GM21515 (cell line): ENCODE data around the gene TMEM108.

Experiments used
- ATAC-seq: cut with Tn5 transposase; IDR thresholded peaks from one replicate; pipeline ENCODE4 v1.9.1; 2021; ENCODE audit not compliant: unreplicated experiment

Gene TMEM108

GRCh38 chr3:133113927-133114597 is 75.9 kb downstream of the TMEM108 start:
- ATAC-seq = no peak

GRCh38 chr3:133115176-133115575 is 77.0 kb downstream of the TMEM108 start:
- ATAC-seq = no peak

DNA sequence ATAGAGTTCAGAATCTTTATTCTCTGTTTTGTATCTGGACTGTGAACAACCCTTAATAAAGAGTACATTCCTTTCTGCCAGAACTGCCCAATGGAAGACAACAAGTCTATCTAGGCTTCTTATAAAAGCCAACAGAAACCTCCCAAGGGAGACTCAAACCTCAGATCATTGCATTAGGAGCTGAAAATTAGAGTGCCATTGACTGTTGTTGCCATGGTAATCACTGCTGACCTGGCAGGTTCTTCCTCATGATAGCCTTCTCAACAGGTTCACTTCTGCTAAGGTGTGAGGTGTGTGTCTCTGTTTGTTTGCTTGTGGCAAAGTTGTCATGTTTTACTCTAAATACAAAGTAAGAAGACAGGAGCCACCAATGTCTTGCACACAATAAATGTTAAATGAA is 79.2 kb downstream of the TMEM108 start:
- no peak for ATAC-seq

DNA sequence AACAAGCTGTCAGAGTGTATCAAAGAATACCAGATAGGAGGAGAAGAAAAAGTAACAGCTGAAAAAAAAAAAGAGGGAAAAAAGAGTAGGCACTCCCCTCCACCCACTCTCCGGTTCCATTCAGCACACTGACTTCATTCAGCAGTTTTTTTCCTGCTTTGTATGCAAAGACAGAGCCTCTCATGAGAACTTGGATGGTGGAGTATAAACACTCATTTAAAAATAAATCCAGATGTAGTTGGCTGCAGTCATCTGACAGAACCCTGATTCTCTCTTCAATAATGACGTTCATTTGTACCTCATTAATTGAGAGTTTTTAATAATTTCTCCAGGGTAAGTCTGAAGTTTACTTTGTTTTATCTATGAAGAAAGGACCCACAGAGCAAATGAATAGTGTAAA is 81.0 kb downstream of the TMEM108 start:
- no peak for ATAC-seq

GRCh38 chr3:133121450-133121849 is 83.3 kb downstream of the TMEM108 start:
- ATAC-seq = no peak

DNA sequence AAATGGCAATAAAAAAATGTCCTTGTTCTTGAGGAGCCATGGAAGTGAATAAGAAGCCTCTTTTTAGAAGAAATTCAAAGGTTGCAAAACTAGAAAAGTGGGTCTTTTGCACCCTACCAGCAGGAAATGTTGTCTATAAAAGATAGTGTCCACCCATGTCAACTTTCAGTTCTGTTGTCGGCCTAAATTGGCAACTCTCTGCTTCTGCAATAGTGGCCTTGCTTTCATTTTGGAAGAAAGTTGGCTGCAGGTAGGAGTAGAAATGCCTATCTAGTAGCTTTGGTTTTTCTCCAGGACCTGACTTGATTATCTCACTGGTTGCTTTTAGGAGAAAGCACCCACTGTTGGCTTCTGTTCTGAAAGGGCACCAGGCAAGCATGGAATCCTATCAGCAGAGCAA is 85.4 kb downstream of the TMEM108 start:
- no peak for ATAC-seq

DNA sequence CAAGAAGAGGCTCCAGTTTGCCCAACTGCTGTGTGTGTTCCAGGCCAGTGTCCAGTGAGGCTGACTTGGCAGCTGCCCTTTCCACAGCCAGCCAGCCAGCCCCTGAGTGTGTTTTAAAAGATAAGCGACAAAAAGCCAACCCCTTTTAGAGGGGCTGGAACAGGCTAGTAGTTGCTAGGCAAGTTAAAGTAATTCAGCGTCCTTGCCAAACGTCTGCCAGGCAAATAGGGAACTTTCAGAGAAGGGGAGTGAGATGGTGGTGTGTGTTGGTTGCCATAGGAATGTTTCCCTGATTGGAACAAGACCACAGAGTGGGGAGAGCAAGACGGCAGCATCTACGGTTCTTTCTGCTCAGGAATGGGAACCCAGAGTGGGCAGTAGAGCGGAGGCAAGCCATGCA is 86.3 kb downstream of the TMEM108 start:
- ATAC-seq = no peak

- ATAC-seq = no peak
These were observed 87.0 kb downstream of the TMEM108 start for GRCh38 chr3:133125171-133125570.

GRCh38 chr3:133125802-133126201 is 87.6 kb downstream of the TMEM108 start:
- ATAC-seq = no peak

DNA sequence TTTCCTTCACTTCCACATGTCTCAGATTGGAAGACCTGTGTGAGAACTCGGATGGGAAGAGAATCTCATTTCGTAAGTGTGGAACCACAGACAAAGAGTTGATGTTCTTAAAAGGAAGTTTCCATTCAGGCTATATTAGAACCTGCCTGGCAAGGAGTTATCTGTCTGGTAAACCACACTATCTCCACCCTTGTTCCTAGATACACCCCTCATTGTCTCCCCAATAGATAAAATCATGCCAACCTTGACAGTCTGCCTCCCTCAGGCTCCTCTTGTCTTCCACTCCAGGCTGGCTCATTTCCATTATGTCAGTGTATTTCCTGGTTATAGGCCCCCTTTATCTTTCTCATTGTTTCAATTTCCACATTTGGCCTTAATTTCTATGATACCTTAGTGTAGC is 89.2 kb downstream of the TMEM108 start:
- ATAC-seq = no peak

DNA sequence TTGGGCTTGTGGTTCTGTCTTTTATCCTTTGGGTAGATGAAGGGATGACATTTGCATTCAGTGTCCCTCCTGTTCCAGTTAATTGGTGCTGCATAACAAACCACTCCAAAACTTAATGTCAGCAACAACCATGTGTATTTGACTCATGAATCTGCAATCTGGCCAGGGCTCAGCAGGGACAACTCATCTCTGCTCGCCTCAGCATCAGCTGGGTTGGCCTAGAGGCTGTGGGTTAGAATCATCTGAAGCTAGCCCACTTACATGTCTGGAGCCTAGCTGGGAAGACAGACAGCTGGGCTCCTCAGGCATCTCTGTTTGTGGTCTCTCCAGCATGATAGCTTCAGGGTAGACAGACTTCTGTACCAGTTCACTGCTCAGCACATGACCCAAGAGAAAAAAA is 92.0 kb downstream of the TMEM108 start:
- ATAC-seq = no peak

DNA sequence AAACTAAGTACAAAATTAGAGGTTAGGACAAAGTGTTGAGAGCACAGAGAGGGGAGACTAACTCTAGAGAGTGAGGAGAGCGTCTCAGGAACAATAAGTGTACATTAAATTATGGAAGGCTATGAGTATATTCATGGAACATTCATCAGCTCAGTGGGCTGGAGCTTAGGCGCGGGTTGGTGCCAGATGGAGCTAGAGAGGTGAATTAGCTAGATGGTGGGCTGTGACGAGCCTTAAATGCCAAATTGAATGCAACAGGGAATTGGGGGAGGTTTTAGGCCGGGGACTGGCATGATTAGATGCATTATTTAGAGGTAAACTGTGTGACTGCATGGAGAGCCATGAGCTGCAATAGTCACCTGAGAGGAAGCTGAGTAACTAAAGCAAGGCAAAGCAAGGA is 97.1 kb downstream of the TMEM108 start:
- ATAC-seq = no peak

DNA sequence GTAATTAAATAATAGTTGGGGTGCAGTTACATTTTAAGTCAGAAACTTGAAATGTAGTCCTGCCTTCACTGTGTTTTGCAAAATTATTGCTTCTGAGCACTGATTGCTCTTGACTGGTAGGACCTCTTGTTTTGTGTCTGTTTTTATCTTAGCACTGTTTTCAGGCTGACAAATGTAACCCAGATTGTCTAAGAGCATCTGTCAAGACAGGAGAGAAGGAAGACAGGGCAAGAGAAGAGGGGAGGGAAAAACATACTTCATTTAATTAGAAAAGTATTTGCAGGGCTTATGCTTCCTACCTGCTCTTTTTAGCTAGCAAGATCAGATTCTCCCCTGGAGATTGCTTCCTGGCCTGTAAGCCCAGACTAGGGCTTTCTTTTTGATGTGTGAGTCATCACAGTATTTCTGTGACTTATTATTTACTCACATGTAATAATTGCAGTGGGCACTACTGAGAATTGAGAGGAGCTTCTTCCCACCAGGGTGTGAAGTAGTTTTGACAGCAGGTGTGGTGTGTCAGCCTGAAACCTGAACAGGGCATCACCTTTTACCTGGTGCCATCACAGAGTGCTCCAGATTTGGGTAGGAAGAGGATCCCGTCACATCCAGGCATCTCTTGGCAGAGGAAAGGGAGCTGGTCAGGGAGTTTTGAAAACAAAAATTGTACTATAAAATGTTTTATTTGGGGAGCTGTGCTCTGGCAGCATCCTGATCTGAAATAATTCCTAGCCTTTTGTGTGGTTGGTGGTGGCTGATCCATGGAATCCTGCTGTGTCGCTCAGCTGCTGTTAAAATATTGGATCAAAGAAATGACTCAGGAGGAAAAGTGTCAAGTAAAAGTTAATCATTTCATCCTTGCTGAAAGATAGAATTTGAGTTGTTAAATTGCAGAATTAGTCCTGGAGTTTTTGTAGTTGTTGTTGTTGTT is 98.2 kb downstream of the TMEM108 start:
- no peak for ATAC-seq

DNA sequence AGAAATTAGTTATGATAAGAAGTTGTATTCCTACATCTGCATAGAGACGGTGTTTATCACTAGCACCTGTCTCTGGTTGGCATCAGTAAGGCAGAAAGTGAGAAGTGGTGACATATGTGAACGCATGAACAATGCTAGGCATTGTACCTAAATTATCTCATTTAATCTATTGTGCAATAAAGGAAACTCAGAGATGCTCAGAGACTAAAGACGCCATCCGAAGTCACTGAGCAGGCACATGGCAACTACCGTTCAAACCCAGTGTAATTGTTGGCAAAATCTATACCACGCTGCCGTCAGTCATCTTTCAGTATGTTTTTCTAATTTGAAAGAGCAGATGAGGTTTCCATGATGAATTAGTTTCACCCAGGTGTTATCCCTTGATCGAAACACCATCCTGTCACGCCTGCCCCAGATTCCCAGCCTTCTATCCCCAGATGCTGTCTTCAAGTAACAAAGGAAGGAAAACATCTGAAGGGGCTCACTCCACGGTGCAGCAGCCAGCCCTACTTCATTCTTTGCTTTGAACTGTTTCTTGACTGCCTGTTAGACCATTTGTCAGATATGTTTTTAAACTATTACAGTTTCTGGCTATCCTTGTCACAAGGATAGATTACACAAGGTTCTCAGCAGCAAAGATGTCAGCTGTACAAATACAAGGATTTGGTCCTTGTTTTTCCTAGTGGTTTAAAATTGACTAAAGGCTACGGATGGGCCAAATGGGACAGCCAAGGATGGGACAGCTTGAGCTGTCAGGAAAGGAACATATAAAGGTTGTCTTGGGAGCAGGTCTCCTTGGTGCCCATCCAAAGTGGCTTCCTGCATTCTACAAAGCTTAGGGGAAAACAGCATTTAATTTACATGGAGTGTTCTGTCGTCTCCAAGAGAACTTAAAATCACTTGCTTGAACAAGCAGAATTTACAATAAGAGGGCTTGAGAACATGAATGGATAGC is 99.1 kb downstream of the TMEM108 start:
- no peak for ATAC-seq

GRCh38 chr3:133138017-133138416 is 99.8 kb downstream of the TMEM108 start:
- ATAC-seq = peak; percentile 78

- ATAC-seq = no peak
These were observed 113.9 kb downstream of the TMEM108 start for GRCh38 chr3:133152056-133152455.

GRCh38 chr3:133152681-133153220 is 114.6 kb downstream of the TMEM108 start:
- no peak for ATAC-seq

DNA sequence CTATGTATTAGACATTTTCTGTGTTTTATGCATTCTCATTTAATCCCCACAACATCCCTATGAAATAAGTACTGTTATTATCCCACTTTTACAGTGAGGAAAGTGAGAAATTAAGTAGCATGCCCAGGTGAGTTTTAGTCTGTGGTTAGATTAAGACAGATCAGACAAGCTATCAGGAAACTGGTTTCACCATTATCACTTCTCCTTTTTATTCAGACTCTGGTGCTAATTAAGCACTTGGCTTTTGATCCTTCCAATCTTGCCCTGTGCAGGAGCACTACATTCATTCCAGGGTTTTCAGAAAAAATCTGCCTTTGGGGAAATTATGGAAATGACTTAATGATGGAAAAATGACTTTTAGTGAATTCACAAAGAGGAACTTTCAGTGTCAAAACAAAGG is 115.2 kb downstream of the TMEM108 start:
- ATAC-seq = no peak

- ATAC-seq = no peak
These were observed 119.5 kb downstream of the TMEM108 start for GRCh38 chr3:133157716-133158115.

DNA sequence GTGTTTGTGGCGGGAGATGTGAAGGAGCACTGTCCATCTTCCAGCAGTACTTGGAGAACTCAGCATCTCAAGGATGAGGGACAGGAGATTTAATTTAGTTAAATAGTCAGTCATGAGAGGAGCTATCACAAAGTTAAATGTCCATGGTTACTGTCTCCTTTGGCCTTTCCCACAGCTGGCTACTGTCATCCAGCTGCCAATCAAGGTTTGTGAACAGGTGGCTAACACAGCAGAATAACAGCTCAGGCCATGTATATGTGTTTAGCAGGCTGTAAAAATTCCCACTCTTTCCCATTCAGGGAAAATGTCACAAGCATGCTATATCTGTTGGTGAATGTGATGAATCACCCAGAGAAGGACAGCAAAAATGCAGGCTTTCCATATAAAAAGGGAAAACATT is 120.5 kb downstream of the TMEM108 start:
- ATAC-seq = no peak
